ENCODE measurements around the gene RASD2. TPM values are rescaled to one million over a fixed set of nuclear protein-coding genes. Genes with fewer than 3 reads are reported as not detected.

The RASD2 gene
- total RNA-seq, 3 donors from 2014 or later = 0.08 to 0.14 (median 0.13) TPM

GRCh38 chr22:35601013-35601580 is 60.5 kb downstream of the RASD2 start:
- no peaks in the 10 kb centered on the region for H3K4me1 Mint-ChIP-seq (ENCODE audit: low read depth)
- H3K27me3 Mint-ChIP-seq (ENCODE audit: low read depth) = peaks cover 2% of the 10 kb centered on the region
- ATAC-seq = no peak
- H3K36me3 Mint-ChIP-seq (ENCODE audit: insufficient read depth) = no peaks in the 10 kb centered on the region
- no peak for DNase-seq
- no peak overlapping the region for H3K4me3 Mint-ChIP-seq
- no peaks in the 10 kb centered on the region for H3K9me3 Mint-ChIP-seq

DNA sequence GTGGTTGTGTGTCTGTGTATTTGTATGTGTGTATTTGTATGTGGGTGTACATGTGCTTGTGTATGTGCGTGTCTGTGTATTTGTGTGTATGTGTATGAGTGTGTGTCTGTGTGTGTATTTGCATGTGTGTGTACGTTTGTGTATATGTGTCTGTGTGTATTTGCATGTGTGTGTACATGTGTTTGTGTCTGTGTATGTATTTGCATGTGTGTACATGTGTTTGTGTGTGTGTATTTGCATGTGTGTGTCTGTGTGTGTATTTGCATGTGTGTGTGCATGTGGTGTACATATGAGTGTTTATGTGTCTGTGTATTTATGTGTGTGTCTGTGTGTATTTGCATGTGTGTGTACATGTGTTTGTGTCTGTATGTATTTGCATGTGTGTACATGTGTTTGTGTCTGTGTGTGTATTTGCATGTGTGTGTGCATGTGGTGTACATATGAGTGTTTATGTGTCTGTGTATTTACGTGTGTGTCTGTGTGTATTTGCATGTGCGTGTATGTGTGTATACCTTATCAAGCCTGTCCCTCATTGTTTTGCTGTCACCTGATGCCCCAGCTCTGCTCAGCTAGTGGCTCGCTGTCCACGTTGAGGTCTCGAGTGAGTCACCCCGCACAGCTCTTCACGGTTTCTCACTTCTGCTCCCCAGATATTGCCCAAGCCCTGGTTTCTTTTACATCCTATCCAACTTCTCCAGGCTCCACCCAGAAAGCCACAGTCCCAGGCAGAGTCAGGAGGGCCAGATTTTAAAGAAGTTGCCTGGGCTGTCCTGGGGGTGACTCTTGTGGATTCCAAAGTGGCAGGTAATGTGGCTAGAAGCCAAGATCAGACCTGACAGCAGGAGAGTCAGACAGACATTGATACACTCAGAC is 61.3 kb downstream of the RASD2 start:
- no peak for DNase-seq
- peaks cover 8% of the 10 kb centered on the region for H3K27me3 Mint-ChIP-seq (ENCODE audit: low read depth)

More for the DNA sequence above, 61.3 kb downstream of the RASD2 start:
- Mint-ChIP-seq H3K4me1 (ENCODE audit: low read depth) (no peaks in the 10 kb centered on the region), H3K9me3 (no peaks in the 10 kb centered on the region), H3K4me3 (no peak overlapping the region), H3K36me3 (ENCODE audit: insufficient read depth) (no peaks in the 10 kb centered on the region)
- ATAC-seq = no peak

Other genes with a start within 250 kb of the RASD2 start
- 10 to 100 TPM; 20.5 to 24.7 (median 23.0) TPM for gene TOM1, start 240.9 kb upstream of the RASD2 start, total RNA-seq
- 1 to 10 TPM; 1.2 to 3.0 (median 1.4) TPM for gene HMOX1, start 159.7 kb upstream of the RASD2 start, total RNA-seq
- gene MCM5, start 140.7 kb upstream of the RASD2 start, total RNA-seq = 100 to 1,000 TPM; 342 to 399 (median 361) TPM
- gene MB, start 76.5 kb downstream of the RASD2 start, total RNA-seq = under 1 TPM in 1 of 3 donors, not detected in 2; 0.26 TPM
- gene APOL6, start 107.6 kb downstream of the RASD2 start, total RNA-seq = 10 to 100 TPM; 18.8 to 32.7 (median 24.5) TPM
- not detected for gene APOL5, start 177.0 kb downstream of the RASD2 start, total RNA-seq